Mesothelial cell of epicardium (in vitro differentiated cells): ENCODE measurements around the gene GNG8. TPM values are rescaled to one million over a fixed set of nuclear protein-coding genes. Genes with fewer than 3 reads are reported as not detected.

Experiments
- DNase-seq, 2 experiments: peaks; one replicate each; pipeline ENCODE4 v3.0.0; 2021; ENCODE audit warnings: low spot score in 2 of 2; ENCODE audit not compliant: unreplicated experiment in 2 of 2
- H3K27ac Mint-ChIP-seq: 2 replicates; pipeline ENCODE4 v1.8.0; 2021; ENCODE audit warnings: mixed read lengths
- H3K27me3 Mint-ChIP-seq: 2 replicates; pipeline ENCODE4 v1.8.0; 2021; ENCODE audit warnings: low read depth, mixed read lengths
- H3K36me3 Mint-ChIP-seq: 2 replicates; pipeline ENCODE4 v1.8.0; 2021; ENCODE audit warnings: mixed read lengths
- H3K4me1 Mint-ChIP-seq: 2 replicates; pipeline ENCODE4 v1.8.0; 2021; ENCODE audit warnings: mixed read lengths
- H3K4me3 Mint-ChIP-seq: 2 replicates; pipeline ENCODE4 v1.8.0; 2021; ENCODE audit warnings: mild to moderate bottlenecking, moderate library complexity, mixed read lengths
- H3K9me3 Mint-ChIP-seq: 2 replicates; pipeline ENCODE4 v1.8.0; 2021; ENCODE audit warnings: mixed read lengths
- total RNA-seq: library from RNA; stranded (reverse); gene quantifications from 3 replicates; pipeline ENCODE4 v1.2.1, GENCODE V29; 2021
- TF ChIP-seq, protein P1 (sequence below): fragments of 200-600 bp; sonication (generic); IDR thresholded peaks from one replicate; pipeline ENCODE4 v1.5.0; 2021; ENCODE audit warnings: antibody characterized with exemption; ENCODE audit not compliant: unreplicated experiment

The GNG8 gene
- total RNA-seq, 1 donor from 2014 or later: 13.7 TPM

- peak overlapping the region; percentile 50 for H3K27ac Mint-ChIP-seq
Observed at GRCh38 chr19:46614114-46614722, 21.8 kb downstream of the GNG8 start.

DNA sequence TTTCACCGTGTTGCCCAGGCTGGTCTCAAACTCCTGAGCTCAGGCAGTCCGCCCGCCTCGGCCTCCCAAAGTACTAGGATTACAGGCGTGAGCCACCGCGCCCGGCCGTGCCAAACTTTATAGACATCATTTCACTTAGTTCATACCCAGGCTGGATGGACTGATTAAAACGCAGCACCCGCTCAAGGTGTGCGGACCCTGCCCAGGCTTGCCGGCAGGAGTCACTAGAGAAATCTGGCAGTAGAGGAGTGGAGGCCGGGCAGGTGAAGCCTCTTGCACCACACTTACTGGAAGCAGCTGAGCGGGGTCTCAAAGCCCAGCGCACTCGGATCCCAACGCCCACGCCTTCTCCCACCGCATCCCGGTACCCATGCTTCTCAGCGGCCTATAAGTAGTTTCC, 22.5 kb downstream of the GNG8 start:
- no peak for DNase-seq
- peaks cover 7% of the 10 kb centered on the region for H3K36me3 Mint-ChIP-seq
- no peaks in the 10 kb centered on the region for H3K9me3 Mint-ChIP-seq
- H3K4me3 Mint-ChIP-seq: no peak overlapping the region
- TF ChIP-seq, protein P1, sequence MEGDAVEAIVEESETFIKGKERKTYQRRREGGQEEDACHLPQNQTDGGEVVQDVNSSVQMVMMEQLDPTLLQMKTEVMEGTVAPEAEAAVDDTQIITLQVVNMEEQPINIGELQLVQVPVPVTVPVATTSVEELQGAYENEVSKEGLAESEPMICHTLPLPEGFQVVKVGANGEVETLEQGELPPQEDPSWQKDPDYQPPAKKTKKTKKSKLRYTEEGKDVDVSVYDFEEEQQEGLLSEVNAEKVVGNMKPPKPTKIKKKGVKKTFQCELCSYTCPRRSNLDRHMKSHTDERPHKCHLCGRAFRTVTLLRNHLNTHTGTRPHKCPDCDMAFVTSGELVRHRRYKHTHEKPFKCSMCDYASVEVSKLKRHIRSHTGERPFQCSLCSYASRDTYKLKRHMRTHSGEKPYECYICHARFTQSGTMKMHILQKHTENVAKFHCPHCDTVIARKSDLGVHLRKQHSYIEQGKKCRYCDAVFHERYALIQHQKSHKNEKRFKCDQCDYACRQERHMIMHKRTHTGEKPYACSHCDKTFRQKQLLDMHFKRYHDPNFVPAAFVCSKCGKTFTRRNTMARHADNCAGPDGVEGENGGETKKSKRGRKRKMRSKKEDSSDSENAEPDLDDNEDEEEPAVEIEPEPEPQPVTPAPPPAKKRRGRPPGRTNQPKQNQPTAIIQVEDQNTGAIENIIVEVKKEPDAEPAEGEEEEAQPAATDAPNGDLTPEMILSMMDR: no peak
- no peak overlapping the region for H3K27ac Mint-ChIP-seq
- H3K27me3 Mint-ChIP-seq: no peaks in the 10 kb centered on the region
- H3K4me1 Mint-ChIP-seq: peaks cover 14% of the 10 kb centered on the region

More at GRCh38 chr19:46614114-46614722, 21.8 kb downstream of the GNG8 start:
- Mint-ChIP-seq H3K4me3 (no peak overlapping the region), H3K4me1 (peaks cover 14% of the 10 kb centered on the region), H3K36me3 (peaks cover 4% of the 10 kb centered on the region), H3K9me3 (no peaks in the 10 kb centered on the region), H3K27me3 (no peaks in the 10 kb centered on the region)
- TF ChIP-seq, protein P1: peak; percentile 92
- DNase-seq: peak; percentile 79 to 93

DNA sequence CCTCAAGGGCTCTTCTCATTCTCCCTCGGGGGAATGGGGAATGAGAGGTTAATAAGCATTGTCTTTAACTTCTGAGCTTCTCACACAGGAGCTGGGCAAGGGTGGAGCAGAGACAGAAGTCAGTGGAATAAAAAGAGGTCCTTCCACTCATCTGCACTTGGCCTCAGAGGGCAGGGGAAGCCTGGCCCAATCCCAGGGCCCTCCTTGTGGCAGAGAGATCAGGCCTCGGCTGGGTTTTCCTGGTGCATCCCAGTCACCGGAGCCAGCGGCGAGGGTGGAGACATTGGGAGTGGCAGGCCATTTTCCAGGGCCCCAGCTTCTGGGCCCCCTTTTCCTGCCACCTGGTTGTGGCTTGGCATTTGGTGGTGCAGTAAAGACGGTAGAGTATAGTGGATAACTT, 24.2 kb downstream of the GNG8 start:
- Mint-ChIP-seq H3K9me3 (no peaks in the 10 kb centered on the region), H3K4me3 (no peak overlapping the region), H3K4me1 (peaks cover 10% of the 10 kb centered on the region), H3K27me3 (no peaks in the 10 kb centered on the region), H3K27ac (no peak overlapping the region), H3K36me3 (peaks cover 7% of the 10 kb centered on the region)
- TF ChIP-seq, protein P1: no peak
- DNase-seq: no peak

- no peaks in the 10 kb centered on the region for H3K9me3 Mint-ChIP-seq
- no peak overlapping the region for H3K4me3 Mint-ChIP-seq
- H3K36me3 Mint-ChIP-seq: peaks cover 11% of the 10 kb centered on the region
- peaks cover 7% of the 10 kb centered on the region for H3K4me1 Mint-ChIP-seq
- no peak for DNase-seq
- H3K27me3 Mint-ChIP-seq: no peaks in the 10 kb centered on the region
- TF ChIP-seq, protein P1: no peak
- H3K27ac Mint-ChIP-seq: peak overlapping the region; percentile 24
Observed at GRCh38 chr19:46610851-46611770, 24.9 kb downstream of the GNG8 start.

DNA sequence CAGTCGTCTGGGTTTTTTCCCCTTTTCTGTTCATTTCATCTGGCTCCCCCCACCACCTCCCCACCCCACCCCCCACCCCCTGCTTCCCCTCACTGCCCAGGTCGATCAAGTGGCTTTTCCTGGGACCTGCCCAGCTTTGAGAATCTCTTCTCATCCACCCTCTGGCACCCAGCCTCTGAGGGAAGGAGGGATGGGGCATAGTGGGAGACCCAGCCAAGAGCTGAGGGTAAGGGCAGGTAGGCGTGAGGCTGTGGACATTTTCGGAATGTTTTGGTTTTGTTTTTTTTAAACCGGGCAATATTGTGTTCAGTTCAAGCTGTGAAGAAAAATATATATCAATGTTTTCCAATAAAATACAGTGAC, 25.6 kb downstream of the GNG8 start:
- no peaks in the 10 kb centered on the region for H3K27me3 Mint-ChIP-seq
- H3K36me3 Mint-ChIP-seq: peaks cover 11% of the 10 kb centered on the region
- TF ChIP-seq, protein P1: no peak
- no peak overlapping the region for H3K4me3 Mint-ChIP-seq
- H3K9me3 Mint-ChIP-seq: no peaks in the 10 kb centered on the region
- H3K27ac Mint-ChIP-seq: no peak overlapping the region
- peaks cover 6% of the 10 kb centered on the region for H3K4me1 Mint-ChIP-seq
- DNase-seq: no peak
